Fibroblast of lung (primary cell): Measurements from ENCODE around the gene SLC2A4RG.

Experiments used
- CTCF ChIP-seq, 2 donors: IDR thresholded peaks in 1 of 2; conservative IDR thresholded peaks in 1 of 2; 1 replicate in 1 of 2; 2 replicates in 1 of 2; pipeline ENCODE4 v1.5.1; 2011 to 2012; ENCODE audit warnings: low read length in 2 of 2, control low read depth in 1 of 2, inconsistent platforms in 1 of 2, low read depth in 1 of 2, mild to moderate bottlenecking in 1 of 2
- EZH2 ChIP-seq: IDR thresholded peaks from 2 replicates; pipeline ENCODE4 v1.5.1; 2012; ENCODE audit warnings: low read length, control low read depth, mild to moderate bottlenecking; ENCODE audit errors: missing control alignments

GRCh38 chr20:63702751-63703470 lies 36.7 kb upstream of the SLC2A4RG start:
- TF ChIP-seq CTCF (conservative IDR thresholded peaks at IDR 0.05 in 1 of 2, IDR thresholded peaks at IDR 0.05 in 1 of 2; ENCODE audit: low read depth in 1 of 2, low read length in 2 of 2) (no peak), EZH2 (no peak)
